H1 (cell line): Measurements from ENCODE around the gene CELF1. TPM values are rescaled to one million over a fixed set of nuclear protein-coding genes. Genes with fewer than 3 reads are reported as not detected.

ENCODE experiments used
- BRCA1 ChIP-seq: IDR thresholded peaks from 2 replicates; pipeline ENCODE4 v1.6.1; 2012; ENCODE audit warnings: low read depth, low read length, improper control_type of control experiment
- GABPA ChIP-seq: IDR thresholded peaks from 2 replicates; pipeline ENCODE4 v1.6.1; 2011; ENCODE audit warnings: mild to moderate bottlenecking, low read length, moderate library complexity, borderline replicate concordance; ENCODE audit not compliant: insufficient read depth
- polyA plus RNA-seq, 7 experiments: library from polyadenylated mRNA; depleted of rRNA in 3 of 7; stranded (reverse) in 5 of 7; unstranded in 2 of 7; fragments of >200 nt in 5 of 7; fragments of 200-250 nt in 2 of 7; gene quantifications; 1 replicate in 5 of 7; 2 replicates in 1 of 7; 4 replicates in 1 of 7; pipeline versions ENCODE4 v1.2.1 to v1.2.3, GENCODE V29; 2011 to 2013; ENCODE audit warnings: missing spikeins in 2 of 7, mixed read lengths in 2 of 7
- total RNA-seq: library from RNA; stranded (reverse); fragmentation: NEBNext Ultra II Directional; extraction: Animal tissue kit (Norgen Biotek cat#: 25700); gene quantifications from 2 replicates; pipeline ENCODE4 v1.2.1, GENCODE V29; 2021

The CELF1 gene
- total and polyA plus RNA-seq, 2 of the 8 experiments (the other 6 are each of a cell fraction or from before 2014, with no cell fraction given): 131 to 197 TPM

DNA sequence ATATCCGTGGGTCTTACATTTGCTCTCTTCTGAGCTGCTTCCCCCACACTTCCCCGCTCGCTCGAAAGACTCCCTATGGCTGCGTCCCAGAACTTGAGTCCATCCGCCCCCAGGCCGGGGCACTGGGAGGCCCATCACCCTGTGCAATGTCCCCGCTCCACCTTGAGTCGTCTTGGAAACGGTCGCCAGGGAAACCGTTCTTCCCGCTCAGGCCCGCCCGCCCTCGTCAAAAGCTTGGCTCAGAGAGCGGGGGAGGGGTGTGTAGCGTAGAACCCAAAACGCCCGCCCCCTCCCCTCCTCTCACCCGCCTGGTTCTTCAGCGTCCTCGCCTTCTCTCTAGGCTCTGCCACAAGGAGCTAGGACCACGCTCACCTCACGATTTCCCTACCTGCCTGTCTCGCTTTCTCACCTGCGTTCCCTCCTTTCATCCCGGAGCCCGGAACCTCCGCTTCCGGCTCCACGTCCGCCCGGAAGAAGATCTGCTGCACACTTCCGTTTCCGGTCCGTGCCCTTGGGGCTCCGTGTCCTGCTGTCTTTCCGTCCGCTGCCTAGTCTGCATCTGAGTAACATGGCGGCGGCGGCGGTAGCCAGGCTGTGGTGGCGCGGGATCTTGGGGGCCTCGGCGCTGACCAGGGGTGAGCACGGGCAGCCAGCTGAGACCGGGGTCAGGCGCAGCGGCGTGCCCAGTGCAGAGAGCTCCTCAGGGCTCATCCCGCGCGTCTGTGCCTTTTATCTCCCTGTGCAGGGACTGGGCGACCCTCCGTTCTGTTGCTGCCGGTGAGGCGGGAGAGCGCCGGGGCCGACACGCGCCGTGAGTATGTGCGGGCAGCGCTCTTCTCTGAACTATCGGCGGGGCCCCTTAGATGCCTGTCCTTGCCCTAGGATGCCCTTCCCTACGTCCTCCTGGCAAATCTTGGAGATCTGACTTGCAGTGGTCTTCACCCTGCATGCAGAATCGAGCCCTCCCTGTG is 25.9 kb upstream of the CELF1 start, which contains the start of the genes KBTBD4 and NDUFS3 (continued):
- TF ChIP-seq GABPA: peak; percentile 100
- TF ChIP-seq BRCA1: 0 out of 2 replicates have a peak, but pooled peaks have one; percentile 30
